ENCODE data around the gene SPATA6L. TPM values are rescaled to one million over a fixed set of nuclear protein-coding genes. Genes with fewer than 3 reads are reported as not detected.

SPATA6L gene
- total and polyA plus RNA-seq, 9 of the 15 experiments (the other 6 are each of a cell fraction or from before 2014, with no cell fraction given) = 0.03 to 1.00 (median 0.08) TPM; not detected in 4

GRCh38 chr9:4550777-4551484 lies 115.3 kb downstream of the SPATA6L start:
- no peak overlapping the region for H3K9ac ChIP-seq (ENCODE audit: insufficient read depth in 1 of 2, low read depth in 2 of 2, low read length in 2 of 2)
- no TSS peak for BruUV-seq (replicated peaks)
- in situ Hi-C loops (cut with MboI) = no loop called here
- WGBS (ENCODE audit: insufficient coverage, low coverage, missing lambda C conversion rate) = 4% methylated on average over 4 of the region's 4 CpGs
- no peaks in the 10 kb centered on the region for H3K9me1 ChIP-seq (ENCODE audit: control insufficient read depth, insufficient read depth, low read length)
- no peak for DNase-seq (ENCODE audit: extremely low read depth in 1 of 4, low spot score in 3 of 4)
- H3K27ac ChIP-seq (ENCODE audit: extremely low read depth, low read depth, low read length) = no peak overlapping the region
- ChIA-PET POLR2A (no interaction called here), CTCF (ENCODE audit: low intra/inter-chr PET ratio) (no interaction called here)
- TF ChIP-seq CUX1 (CRISPR knock-in tag; IDR thresholded peaks at IDR 0.05) (no peak), CBX5 (IDR thresholded peaks at IDR 0.05; ENCODE audit: borderline replicate concordance, low read depth) (no peak), ARHGAP35 (IDR thresholded peaks at IDR 0.05; ENCODE audit: partially characterized antibody) (no peak), ARNT (IDR thresholded peaks at IDR 0.05) (no peak), HNRNPL (IDR thresholded peaks at IDR 0.05; ENCODE audit: low read depth, low read length) (no peak), FUS (optimal IDR thresholded peaks at IDR 0.05; ENCODE audit: low read depth, low read length) (no peak), ZKSCAN3 (CRISPR knock-in tag; IDR thresholded peaks at IDR 0.05) (no peak), SNRNP70 (optimal IDR thresholded peaks at IDR 0.05; ENCODE audit: low read depth, low read length) (no peak), FOXK2 (conservative IDR thresholded peaks at IDR 0.05 in 1 of 2, IDR thresholded peaks at IDR 0.05 in 1 of 2; ENCODE audit: low read depth in 2 of 2) (no peak), GABPA (tag; conservative IDR thresholded peaks at IDR 0.05; ENCODE audit: low read depth) (no peak), ZNF384 (IDR thresholded peaks at IDR 0.05; ENCODE audit: low read depth, low read length) (no peak), CEBPB (tag; IDR thresholded peaks at IDR 0.05) (no peak)
- H3K4me1 ChIP-seq (replicated peaks in 1 of 2; ENCODE audit: control insufficient read depth in 2 of 2, insufficient read depth in 2 of 2, low read length in 2 of 2) = no peaks in the 10 kb centered on the region
- intact Hi-C loops (cut with micrococcal nuclease) = no loop called here
- H2AFZ ChIP-seq (ENCODE audit: low read depth, low read length) = no peak overlapping the region
- H3K27me3 ChIP-seq (ENCODE audit: control insufficient read depth in 2 of 2, insufficient read depth in 2 of 2, low read length in 2 of 2) = 0 out of 5 replicates have a peak, but pooled peaks cover 0 to 2% of the 10 kb centered on the region in 2 experiments
- no peaks in the 10 kb centered on the region for H4K20me1 ChIP-seq (replicated peaks; ENCODE audit: control insufficient read depth, insufficient read depth, low read length)
- no peaks in the 10 kb centered on the region for H3K36me3 ChIP-seq (ENCODE audit: control insufficient read depth, insufficient read depth, low read length)
- no peak for ATAC-seq
- no peak overlapping the region for H3K4me2 ChIP-seq (ENCODE audit: insufficient read depth, low read length)
- no peaks in the 10 kb centered on the region for H3K9me3 ChIP-seq (replicated peaks; ENCODE audit: control insufficient read depth, insufficient read depth, low read depth, low read length)
- no peaks in the 10 kb centered on the region for H3K79me2 ChIP-seq (ENCODE audit: control insufficient read depth, insufficient read depth, low read length)
- H3K4me3 ChIP-seq = no peak overlapping the region
- FAIRE-seq = no peak

Data from K562 (cell line).